ENCODE results near the gene DISP2. TPM values are rescaled to one million over a fixed set of nuclear protein-coding genes. Genes with fewer than 3 reads are reported as not detected.

Gene DISP2
- total and polyA plus RNA-seq, 2 experiments from 2014 or later = 0.05 to 0.15 TPM

- TF ChIP-seq CTCF (IDR thresholded peaks at IDR 0.05; ENCODE audit: low read depth, low read length) = no peak
- H3K4me1 ChIP-seq (ENCODE audit: low read depth) = peaks cover 4% of the 10 kb centered on the region
- no peak overlapping the region for H3K4me3 ChIP-seq
- H3K36me3 ChIP-seq = no peaks in the 10 kb centered on the region
- H3K9me3 ChIP-seq (ENCODE audit: low read depth) = no peaks in the 10 kb centered on the region
- H3K27ac ChIP-seq = no peak overlapping the region
- no peak for DNase-seq (ENCODE audit: low read depth in 1 of 2, low spot score in 1 of 2)
- H3K27me3 ChIP-seq = peaks cover 11% of the 10 kb centered on the region
These were observed 3.6 kb downstream of the DISP2 start for GRCh38 chr15:40361640-40362039.

GRCh38 chr15:40363611-40364010, 5.6 kb downstream of the DISP2 start:
- H3K9me3 ChIP-seq (ENCODE audit: low read depth) = no peaks in the 10 kb centered on the region
- peaks cover 1% of the 10 kb centered on the region for H3K4me1 ChIP-seq (ENCODE audit: low read depth)
- DNase-seq (ENCODE audit: low read depth in 1 of 2, low spot score in 1 of 2) = no peak
- no peaks in the 10 kb centered on the region for H3K36me3 ChIP-seq
- no peak overlapping the region for H3K4me3 ChIP-seq
- peaks cover 16% of the 10 kb centered on the region for H3K27me3 ChIP-seq
- TF ChIP-seq CTCF (IDR thresholded peaks at IDR 0.05; ENCODE audit: low read depth, low read length) = no peak
- no peak overlapping the region for H3K27ac ChIP-seq

- DNase-seq (ENCODE audit: low read depth in 1 of 2, low spot score in 1 of 2) = no peak
- Histone ChIP-seq H3K27me3 (peaks cover 16% of the 10 kb centered on the region), H3K4me3 (no peak overlapping the region), H3K27ac (no peak overlapping the region), H3K36me3 (no peaks in the 10 kb centered on the region), H3K9me3 (ENCODE audit: low read depth) (no peaks in the 10 kb centered on the region), H3K4me1 (ENCODE audit: low read depth) (no peaks in the 10 kb centered on the region)
- no peak for TF ChIP-seq CTCF (IDR thresholded peaks at IDR 0.05; ENCODE audit: low read depth, low read length)
These were observed 6.2 kb downstream of the DISP2 start for GRCh38 chr15:40364251-40364650.

GRCh38 chr15:40365016-40365415, 7.0 kb downstream of the DISP2 start:
- H3K27ac ChIP-seq = no peak overlapping the region
- TF ChIP-seq CTCF (IDR thresholded peaks at IDR 0.05; ENCODE audit: low read depth, low read length) = no peak
- H3K4me3 ChIP-seq = no peak overlapping the region
- no peaks in the 10 kb centered on the region for H3K36me3 ChIP-seq
- H3K27me3 ChIP-seq = peaks cover 17% of the 10 kb centered on the region
- DNase-seq (ENCODE audit: low read depth in 1 of 2, low spot score in 1 of 2) = no peak
- H3K9me3 ChIP-seq (ENCODE audit: low read depth) = no peaks in the 10 kb centered on the region
- H3K4me1 ChIP-seq (ENCODE audit: low read depth) = no peaks in the 10 kb centered on the region

GRCh38 chr15:40365624-40366456, 7.8 kb downstream of the DISP2 start:
- H3K36me3 ChIP-seq = no peaks in the 10 kb centered on the region
- H3K4me3 ChIP-seq = no peak overlapping the region
- DNase-seq (ENCODE audit: low read depth in 1 of 2, low spot score in 1 of 2) = no peak
- TF ChIP-seq CTCF (IDR thresholded peaks at IDR 0.05; ENCODE audit: low read depth, low read length) = no peak
- no peaks in the 10 kb centered on the region for H3K4me1 ChIP-seq (ENCODE audit: low read depth)
- H3K9me3 ChIP-seq (ENCODE audit: low read depth) = no peaks in the 10 kb centered on the region
- no peak overlapping the region for H3K27ac ChIP-seq
- H3K27me3 ChIP-seq = peaks cover 17% of the 10 kb centered on the region
